A375 (cell line): ENCODE measurements around the gene SLC30A7. TPM values are rescaled to one million over a fixed set of nuclear protein-coding genes. Genes with fewer than 3 reads are reported as not detected.

Source experiments
- total RNA-seq: library from RNA; depleted of rRNA; stranded (reverse); fragments of >200 nt; shearing (Covaris generic); gene quantifications from 2 replicates; pipeline ENCODE4 v1.2.3, GENCODE V29; 2014; rRNA removed

Gene SLC30A7, protein sequence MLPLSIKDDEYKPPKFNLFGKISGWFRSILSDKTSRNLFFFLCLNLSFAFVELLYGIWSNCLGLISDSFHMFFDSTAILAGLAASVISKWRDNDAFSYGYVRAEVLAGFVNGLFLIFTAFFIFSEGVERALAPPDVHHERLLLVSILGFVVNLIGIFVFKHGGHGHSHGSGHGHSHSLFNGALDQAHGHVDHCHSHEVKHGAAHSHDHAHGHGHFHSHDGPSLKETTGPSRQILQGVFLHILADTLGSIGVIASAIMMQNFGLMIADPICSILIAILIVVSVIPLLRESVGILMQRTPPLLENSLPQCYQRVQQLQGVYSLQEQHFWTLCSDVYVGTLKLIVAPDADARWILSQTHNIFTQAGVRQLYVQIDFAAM
- total RNA-seq, result 16.8 and 25.0 TPM in 2 replicates

DNA sequence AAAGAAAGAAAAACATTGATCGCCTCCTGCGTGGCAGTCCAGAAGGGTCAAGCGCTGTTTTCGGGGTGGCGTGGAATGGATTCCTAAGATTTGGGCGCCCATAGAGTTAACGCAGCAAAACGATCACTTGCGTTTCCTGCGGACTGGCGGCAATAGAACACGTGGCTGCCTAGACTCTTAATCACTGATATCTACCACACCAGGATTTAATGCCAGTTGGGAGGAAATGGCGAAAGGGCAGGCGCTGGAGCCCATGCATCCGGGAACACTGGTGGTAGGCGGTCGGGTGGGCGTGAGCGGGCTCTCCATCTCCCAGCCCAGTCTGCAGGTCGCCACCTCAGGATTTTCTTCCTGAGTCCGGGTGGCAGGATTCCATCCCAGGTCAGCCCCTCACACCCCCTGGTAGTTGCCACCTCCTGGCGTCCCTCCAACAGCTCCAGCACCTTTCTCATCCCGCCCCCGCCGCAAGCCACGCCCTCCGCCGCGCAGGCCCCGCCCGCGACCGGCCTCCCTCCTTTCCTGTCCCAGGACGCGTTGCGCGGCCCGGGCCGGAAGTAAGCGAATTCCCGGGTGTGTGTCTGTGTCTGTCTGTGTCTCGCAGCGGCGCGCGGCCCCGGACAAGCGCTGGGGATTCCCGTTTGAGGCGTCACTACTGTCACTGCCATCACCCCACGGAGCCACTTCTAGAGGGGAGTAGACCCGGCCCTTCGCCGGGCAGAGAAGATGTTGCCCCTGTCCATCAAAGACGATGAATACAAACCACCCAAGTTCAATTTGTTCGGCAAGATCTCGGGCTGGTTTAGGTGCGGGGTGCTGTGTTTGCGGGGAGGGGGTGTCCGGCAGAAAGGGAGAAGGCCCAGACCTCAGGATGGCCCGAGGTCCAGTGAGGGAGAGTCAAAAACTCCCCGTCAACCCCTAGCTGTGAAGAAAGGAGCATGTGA lies at the start of gene SLC30A7:
SLC30A7 (plus strand) TSS at position 551 of the 941 bp plus-strand sequence; CDS start at position 724, 173 bp downstream.

DNA sequence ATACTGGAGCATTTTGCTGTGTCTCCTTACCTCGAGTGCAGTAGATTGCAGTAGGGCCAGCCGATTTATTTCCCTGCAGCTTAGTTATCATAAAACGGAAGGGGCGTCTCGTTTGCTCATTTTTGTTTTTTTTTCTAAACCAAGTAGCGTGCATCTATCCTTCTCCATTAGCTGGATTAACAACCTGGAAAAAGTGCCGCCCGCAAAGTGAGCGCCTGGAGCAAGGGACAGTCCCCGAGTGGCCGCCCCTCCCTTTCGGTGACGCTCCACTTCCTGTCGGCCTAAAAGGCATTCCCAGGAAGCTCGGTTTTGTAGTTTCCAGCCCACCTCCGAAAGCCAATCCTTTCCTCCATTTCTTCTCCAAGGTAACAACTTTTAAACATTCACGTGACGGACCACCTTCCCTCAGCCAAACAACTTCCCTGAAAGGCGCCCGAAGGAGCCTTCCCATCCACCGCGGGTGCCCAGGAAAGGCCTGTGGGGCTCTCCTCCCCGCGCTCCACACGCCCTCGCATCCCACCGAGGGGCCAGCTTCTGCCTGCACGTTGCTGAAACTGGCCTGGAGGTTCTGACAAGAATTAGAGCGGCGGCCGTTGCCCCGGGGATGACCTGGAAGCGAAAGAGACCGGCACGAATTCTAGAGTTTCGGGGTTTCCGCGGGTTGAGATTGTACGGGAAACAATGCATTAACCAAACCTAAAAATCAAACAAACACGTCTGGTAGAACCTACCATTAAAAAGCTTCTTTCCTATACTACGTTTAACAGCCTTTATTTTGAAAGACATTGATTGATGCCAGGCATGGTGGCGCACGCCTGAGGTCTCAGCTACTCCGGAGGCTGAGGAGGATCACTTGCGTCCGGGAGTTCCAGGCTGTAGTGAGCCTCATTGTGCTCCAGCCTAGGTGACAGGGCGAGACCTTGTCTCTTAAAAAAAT lies 1.0 kb upstream of the SLC30A7 start, which contains the start of gene EXTL2:
EXTL2 (minus strand) TSS at position 240 of the 937 bp plus-strand sequence. CDS start 6,085 bp downstream, outside the sequence.

DNA sequence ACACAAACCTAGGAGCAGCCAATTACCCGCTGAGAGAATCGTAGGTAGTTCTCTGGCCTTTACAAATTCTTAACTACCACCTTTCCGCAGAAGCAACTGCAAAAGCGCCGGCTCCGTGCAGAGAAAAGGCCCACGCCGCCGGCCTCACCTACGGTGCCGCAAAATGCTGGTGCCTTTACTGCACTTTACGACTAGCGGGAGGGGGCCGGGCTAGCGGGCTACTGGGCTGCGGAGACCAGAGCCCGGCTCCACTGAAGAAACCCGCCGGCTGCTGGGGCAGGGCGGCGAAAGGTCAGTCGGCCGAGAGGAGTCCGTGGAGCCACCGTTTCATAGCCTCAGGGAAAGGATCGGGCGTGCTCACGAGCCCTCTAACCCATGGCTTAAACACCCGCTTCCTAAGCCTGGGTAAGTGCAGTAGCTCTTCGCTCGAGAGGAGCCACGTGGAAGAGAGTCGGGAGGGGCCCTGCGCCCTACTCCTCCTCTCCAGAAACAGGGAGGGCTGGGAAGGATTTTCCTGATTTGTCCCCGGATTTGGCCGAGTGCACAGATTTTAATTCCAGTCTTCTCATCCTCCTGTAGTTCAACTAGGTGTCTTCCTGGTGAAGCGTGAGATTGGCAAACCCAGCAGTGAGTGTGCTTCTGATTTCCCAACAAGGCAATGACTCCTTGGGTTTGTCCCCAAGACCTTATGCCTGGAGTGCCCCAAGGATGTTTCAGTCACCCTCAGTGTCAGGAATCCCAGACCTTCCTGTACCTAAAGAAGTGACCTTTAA lies 130.0 kb downstream of the SLC30A7 start, which contains the start of gene DPH5:
DPH5 (minus strand) TSS at position 128 of the 773 bp plus-strand sequence. CDS start 341 bp downstream, outside the sequence.

Other genes starting within 250 kb of the SLC30A7 start
- gene VCAM1, start 176.3 kb upstream of the SLC30A7 start, total RNA-seq, result 0.19 and 0.27 TPM in 2 replicates
- gene EXTL2, start 1.2 kb upstream of the SLC30A7 start, total RNA-seq, result 13.4 and 19.2 TPM in 2 replicates
- 23.2 and 26.0 TPM in 2 replicates for gene DPH5, start 129.7 kb downstream of the SLC30A7 start, total RNA-seq